PFSK-1 (cell line): ENCODE measurements around the gene SBF1.

Experiments
- FOXP2 ChIP-seq: optimal IDR thresholded peaks from 2 replicates; pipeline ENCODE3; 2011; ENCODE audit warnings: borderline replicate concordance, control low read depth, inconsistent platforms; ENCODE audit not compliant: insufficient read depth; ENCODE audit errors: extremely low read length, extremely low read depth
- POLR2AphosphoS5 ChIP-seq: IDR thresholded peaks from 2 replicates; pipeline ENCODE4 v1.6.1; 2012; ENCODE audit warnings: low read depth, mild to moderate bottlenecking, control low read depth, low read length, moderate library complexity
- REST ChIP-seq, 2 experiments: IDR thresholded peaks; 2 replicates each; pipeline versions ENCODE4 v1.6.1 to v1.8.0; 2011 to 2012; ENCODE audit warnings: low read depth in 2 of 2, low read length in 2 of 2, control low read depth in 1 of 2, inconsistent platforms in 1 of 2, mild to moderate bottlenecking in 1 of 2, moderate library complexity in 1 of 2; ENCODE audit not compliant: insufficient read depth in 1 of 2
- SIN3A ChIP-seq: IDR thresholded peaks from 2 replicates; pipeline ENCODE4 v1.6.1; 2012; ENCODE audit warnings: mild to moderate bottlenecking, low read length, moderate library complexity, borderline replicate concordance; ENCODE audit not compliant: insufficient read depth
- TAF1 ChIP-seq: IDR thresholded peaks from 2 replicates; pipeline ENCODE4 v1.6.1; 2012; ENCODE audit warnings: low read length, control low read depth, borderline replicate concordance; ENCODE audit not compliant: insufficient read depth

DNA sequence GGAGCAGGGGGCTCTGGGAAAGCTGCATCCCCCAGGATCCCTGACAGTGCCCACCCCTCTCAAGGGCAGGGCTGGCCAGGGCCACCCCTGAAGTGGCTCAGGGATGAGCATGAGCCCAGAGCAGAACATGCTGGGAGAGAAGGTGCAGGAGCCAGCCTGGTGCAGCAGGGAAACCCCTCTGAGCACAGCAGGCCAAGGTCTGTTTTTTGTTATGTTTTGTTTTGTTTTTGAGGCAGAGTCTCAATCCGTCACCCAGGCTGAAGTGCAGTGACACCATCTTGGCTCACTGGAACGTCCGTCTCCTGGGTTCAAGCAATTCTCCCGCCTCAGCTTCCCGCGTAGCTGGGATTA is 792 bp upstream of the SBF1 start:
- TF ChIP-seq REST (IDR thresholded peaks at IDR 0.05; ENCODE audit: insufficient read depth in 1 of 2, low read depth in 2 of 2, low read length in 2 of 2) (no peak), POLR2AphosphoS5 (no peak), TAF1 (no peak), SIN3A (no peak), FOXP2 (no peak)
